C1 segment of cervical spinal cord (tissue), 14 donors: ENCODE data around the gene BMP3.

Experiments
- DNase-seq, 14 donors: peaks; one replicate each; lab custom pipeline; 2025; lab: John Stamatoyannopoulos, UW

Gene BMP3

GRCh38 chr4:81040012-81040659, 9.6 kb downstream of the BMP3 start:
- DNase-seq: no peak

- no peak for DNase-seq
These were observed 12.3 kb downstream of the BMP3 start for GRCh38 chr4:81042578-81043365.

GRCh38 chr4:81049330-81049729, 18.8 kb downstream of the BMP3 start:
- no peak for DNase-seq

- no peak for DNase-seq
These were observed 19.4 kb downstream of the BMP3 start for GRCh38 chr4:81049907-81050306.

- peak in 3 of 14 donors; percentile 5 to 33 (median 9) for DNase-seq
These were observed 21.9 kb downstream of the BMP3 start for GRCh38 chr4:81052119-81053068.

- no peak for DNase-seq
These were observed 28.1 kb downstream of the BMP3 start for GRCh38 chr4:81058621-81059020.

- DNase-seq: no peak
These were observed 30.3 kb downstream of the BMP3 start for GRCh38 chr4:81060587-81061343.

GRCh38 chr4:81061344-81061730, 30.8 kb downstream of the BMP3 start:
- no peak for DNase-seq

- DNase-seq: no peak
These were observed 31.5 kb downstream of the BMP3 start for GRCh38 chr4:81062001-81062400.

GRCh38 chr4:81065446-81065845, 34.9 kb downstream of the BMP3 start:
- DNase-seq: no peak

- peak in 10 of 14 donors; percentile 5 to 54 (median 24) for DNase-seq
These were observed 39.3 kb downstream of the BMP3 start for GRCh38 chr4:81069706-81070331.

GRCh38 chr4:81071013-81071412, 40.5 kb downstream of the BMP3 start:
- no peak for DNase-seq

- DNase-seq: no peak
These were observed 50.6 kb downstream of the BMP3 start for GRCh38 chr4:81081156-81081555.

- DNase-seq: no peak
These were observed 53.5 kb downstream of the BMP3 start for GRCh38 chr4:81084029-81084428.

GRCh38 chr4:81084634-81085033, 54.1 kb downstream of the BMP3 start:
- DNase-seq: no peak

GRCh38 chr4:81085291-81085690, 54.8 kb downstream of the BMP3 start:
- no peak for DNase-seq

GRCh38 chr4:81085979-81086378, 55.5 kb downstream of the BMP3 start:
- no peak for DNase-seq

- DNase-seq: no peak
These were observed 63.4 kb downstream of the BMP3 start for GRCh38 chr4:81093720-81094401.

GRCh38 chr4:81095389-81095788, 64.9 kb downstream of the BMP3 start:
- DNase-seq: no peak

- DNase-seq: no peak
These were observed 66.1 kb downstream of the BMP3 start for GRCh38 chr4:81096566-81096965.
